Measurements from ENCODE around the gene ASAP3. TPM values are rescaled to one million over a fixed set of nuclear protein-coding genes. Genes with fewer than 3 reads are reported as not detected.

Gene ASAP3
- total and polyA plus RNA-seq, 2 donors (not counting 3 experiments of a cell fraction or from before 2014, with no cell fraction given): 12.5 to 14.2 TPM

DNA sequence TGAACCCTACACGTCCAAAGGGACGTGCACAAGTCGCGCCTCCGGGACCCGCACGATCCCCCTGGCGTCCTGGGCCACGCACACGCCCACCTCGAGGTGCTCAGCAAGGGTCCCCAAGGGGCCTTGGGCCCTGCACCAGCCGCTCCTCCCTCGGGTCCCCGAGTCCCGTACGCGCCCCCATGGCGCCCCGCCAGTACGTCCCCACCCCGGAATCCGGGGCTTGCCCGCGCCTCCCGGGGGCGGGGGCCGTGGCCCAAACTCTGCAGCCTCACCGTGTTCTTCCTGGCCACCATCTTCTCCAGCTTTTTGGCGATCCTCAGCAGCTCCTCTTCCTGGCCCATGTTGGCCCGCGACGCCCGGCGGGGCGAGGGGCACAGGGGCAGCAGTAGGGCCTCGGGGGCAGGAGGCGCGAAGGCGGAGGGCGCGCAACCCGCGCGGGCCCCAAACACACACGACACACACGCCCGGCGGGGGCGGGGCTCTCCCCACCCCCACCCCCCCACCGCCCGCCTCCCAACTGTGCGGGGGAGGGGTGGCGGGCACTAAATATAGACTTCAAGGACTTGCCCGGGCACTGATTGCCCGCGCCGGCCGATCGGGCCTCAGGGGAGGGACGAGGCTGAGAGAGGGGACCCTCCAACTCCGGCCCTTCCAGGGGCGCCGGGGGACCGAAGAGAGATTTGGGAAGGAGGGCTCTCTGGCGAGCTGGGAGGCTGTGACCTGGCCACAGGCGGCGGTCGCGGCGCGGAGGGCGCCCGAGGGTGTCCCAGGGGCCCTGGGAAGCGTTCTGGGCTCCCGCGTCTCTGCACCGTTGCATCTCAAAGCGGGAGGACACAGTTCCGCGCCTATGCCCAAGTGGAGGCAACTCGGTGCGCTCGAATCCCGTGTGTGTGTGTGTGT is 59.4 kb downstream of the ASAP3 start, which contains the start of gene TCEA3:
TSS of gene TCEA3 (minus strand) at position 456 of the 900 bp plus-strand sequence. CDS start at position 341, 115 bp downstream.
- peak within 1 kb of the TSS; percentile 68 for H2AFZ ChIP-seq (ENCODE audit: low read depth, low read length)
- FAIRE-seq: no peak

DNA sequence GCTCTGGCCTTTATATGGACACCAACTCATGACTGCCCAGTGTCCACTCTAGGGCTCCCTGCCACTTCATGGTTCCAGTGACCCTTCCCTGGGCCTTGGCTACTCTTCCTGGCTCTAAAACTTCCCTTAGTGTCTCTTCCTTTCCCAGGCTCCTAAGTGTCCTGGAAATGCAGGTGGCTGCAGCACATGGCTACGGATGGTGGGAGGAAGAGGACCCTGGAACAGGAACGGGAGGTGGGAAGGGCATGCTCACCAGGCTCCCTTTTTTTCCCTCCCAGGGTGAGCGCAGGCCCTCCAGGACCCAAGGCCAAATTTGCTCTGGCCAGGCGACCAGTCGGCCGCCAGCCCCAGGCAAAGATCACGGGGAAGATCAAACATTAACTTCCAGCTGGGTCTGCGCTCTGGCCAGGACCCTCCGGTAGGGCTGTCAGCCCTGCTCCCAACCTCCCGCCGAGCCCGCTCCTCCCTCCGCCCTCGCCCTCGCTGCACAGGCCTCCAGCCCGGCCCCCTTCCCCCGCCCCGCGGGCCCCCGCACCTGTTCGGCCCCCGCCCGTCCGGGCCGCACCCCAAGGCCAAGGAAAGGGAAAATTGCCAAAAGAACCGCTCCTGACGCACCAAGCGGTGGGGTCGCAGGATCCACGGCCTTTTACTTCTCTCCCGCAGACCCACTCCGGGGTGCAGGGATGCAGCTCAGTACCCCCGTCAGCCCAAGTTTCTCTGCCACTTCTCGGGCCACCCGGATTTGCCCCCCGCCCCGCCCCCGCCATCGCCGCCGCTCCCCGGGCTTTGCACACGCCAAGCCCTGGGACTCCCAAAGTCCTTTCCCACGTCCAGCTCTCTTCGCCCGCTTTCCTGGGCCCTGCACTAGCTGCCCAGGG is 60.3 kb downstream of the ASAP3 start:
- no peaks in the 10 kb centered on the region for H3K9me3 ChIP-seq (replicated peaks; ENCODE audit: control insufficient read depth, insufficient read depth, low read length)
- H3K4me3 ChIP-seq (replicated peaks in 1 of 3; ENCODE audit: insufficient read depth in 1 of 3, low read depth in 1 of 3, low read length in 3 of 3): peak overlapping the region in 2 of 3 experiments; percentile 30 to 33
- FAIRE-seq (no peak), DNase-seq (ENCODE audit: low read depth, low spot score) (no peak)
- intact Hi-C loops (cut with micrococcal nuclease) (no loop called here), dilution Hi-C loops (cut with MboI; ENCODE audit: extremely low pct_ligation_motif_present, low sequenced_read_pairs) (no loop called here)
- POLR2A ChIA-PET: interaction anchor here (0.5 kb wide), 1 partner anchor 61 kb away, joined by 7 read pairs; no protein-coding TSS in a partner anchor
- peaks cover 12% of the 10 kb centered on the region for H3K4me1 ChIP-seq (ENCODE audit: control insufficient read depth, extremely low read depth, insufficient read depth, low read length)
- H3K27me3 ChIP-seq (ENCODE audit: control insufficient read depth in 2 of 2, insufficient read depth in 2 of 2, low read length in 2 of 2): peaks cover 0 to 10% of the 10 kb centered on the region in 2 experiments
- no peaks in the 10 kb centered on the region for H3K36me3 ChIP-seq (ENCODE audit: control insufficient read depth in 2 of 2, extremely low read depth in 1 of 2, insufficient read depth in 2 of 2, low read length in 2 of 2)
- TF ChIP-seq POLR2A (IDR thresholded peaks at IDR 0.05; ENCODE audit: low read depth, low read length): no peak
- TF ChIP-seq GATA2 (IDR thresholded peaks at IDR 0.05; ENCODE audit: insufficient read depth, insufficient read length, low read depth, low read length): no peak
- TF ChIP-seq, protein P1, sequence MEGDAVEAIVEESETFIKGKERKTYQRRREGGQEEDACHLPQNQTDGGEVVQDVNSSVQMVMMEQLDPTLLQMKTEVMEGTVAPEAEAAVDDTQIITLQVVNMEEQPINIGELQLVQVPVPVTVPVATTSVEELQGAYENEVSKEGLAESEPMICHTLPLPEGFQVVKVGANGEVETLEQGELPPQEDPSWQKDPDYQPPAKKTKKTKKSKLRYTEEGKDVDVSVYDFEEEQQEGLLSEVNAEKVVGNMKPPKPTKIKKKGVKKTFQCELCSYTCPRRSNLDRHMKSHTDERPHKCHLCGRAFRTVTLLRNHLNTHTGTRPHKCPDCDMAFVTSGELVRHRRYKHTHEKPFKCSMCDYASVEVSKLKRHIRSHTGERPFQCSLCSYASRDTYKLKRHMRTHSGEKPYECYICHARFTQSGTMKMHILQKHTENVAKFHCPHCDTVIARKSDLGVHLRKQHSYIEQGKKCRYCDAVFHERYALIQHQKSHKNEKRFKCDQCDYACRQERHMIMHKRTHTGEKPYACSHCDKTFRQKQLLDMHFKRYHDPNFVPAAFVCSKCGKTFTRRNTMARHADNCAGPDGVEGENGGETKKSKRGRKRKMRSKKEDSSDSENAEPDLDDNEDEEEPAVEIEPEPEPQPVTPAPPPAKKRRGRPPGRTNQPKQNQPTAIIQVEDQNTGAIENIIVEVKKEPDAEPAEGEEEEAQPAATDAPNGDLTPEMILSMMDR (IDR thresholded peaks at IDR 0.05; ENCODE audit: extremely low read depth in 1 of 2, insufficient read depth in 1 of 2, low read depth in 1 of 2, low read length in 2 of 2): no peak
- TF ChIP-seq EZH2 (IDR thresholded peaks at IDR 0.05; ENCODE audit: borderline replicate concordance, low read depth, low read length, severe bottlenecking): no peak
- no peak overlapping the region for H3K9ac ChIP-seq (replicated peaks; ENCODE audit: extremely low read depth, insufficient read depth, low read length)
- H3K27ac ChIP-seq (ENCODE audit: insufficient read depth, low read depth, low read length): no peak overlapping the region
- BruUV-seq (replicated peaks): no TSS peak
- no peaks in the 10 kb centered on the region for H4K20me1 ChIP-seq (replicated peaks; ENCODE audit: control insufficient read depth, extremely low read depth, insufficient read depth, low read length)
- no peaks in the 10 kb centered on the region for H3K79me2 ChIP-seq (ENCODE audit: control insufficient read depth, insufficient read depth, low read length)
- no peaks in the 10 kb centered on the region for H3K9me1 ChIP-seq (replicated peaks; ENCODE audit: control insufficient read depth, extremely low read depth, insufficient read depth, low read length)
- peak overlapping the region; percentile 68 for H2AFZ ChIP-seq (ENCODE audit: low read depth, low read length)
- CTCF ChIA-PET: interaction anchor here (0.7 to 2.1 kb wide), 3 partner anchors 10 to 51 kb away, joined by 3 to 5 read pairs (median 3); no protein-coding TSS in a partner anchor
- peak overlapping the region; percentile 20 for H3K4me2 ChIP-seq (ENCODE audit: insufficient read depth, low read length)

More for the DNA sequence above, 59.4 kb downstream of the ASAP3 start, which contains the start of gene TCEA3:
- intact Hi-C loops (cut with micrococcal nuclease) (no loop called here), dilution Hi-C loops (cut with MboI; ENCODE audit: extremely low pct_ligation_motif_present, low sequenced_read_pairs) (no loop called here)
- no peak within 1 kb of the TSS for H3K9ac ChIP-seq (replicated peaks; ENCODE audit: extremely low read depth, insufficient read depth, low read length)
- CTCF ChIA-PET: interaction anchor here (0.7 to 2.0 kb wide), 4 partner anchors 9 to 72 kb away, joined by 3 to 8 read pairs (median 4); no protein-coding TSS in a partner anchor
- H3K9me3 ChIP-seq (replicated peaks; ENCODE audit: control insufficient read depth, insufficient read depth, low read length): no peaks in the 10 kb centered on the region
- BruUV-seq (replicated peaks): no TSS peak
- peaks cover 12% of the 10 kb centered on the region for H3K4me1 ChIP-seq (ENCODE audit: control insufficient read depth, extremely low read depth, insufficient read depth, low read length)
- H3K27me3 ChIP-seq (ENCODE audit: control insufficient read depth in 2 of 2, insufficient read depth in 2 of 2, low read length in 2 of 2): peaks cover 0 to 10% of the 10 kb centered on the region in 2 experiments
- no peak within 1 kb of the TSS for H3K27ac ChIP-seq (ENCODE audit: insufficient read depth, low read depth, low read length)
- no peaks in the 10 kb centered on the region for H3K36me3 ChIP-seq (ENCODE audit: control insufficient read depth in 2 of 2, extremely low read depth in 1 of 2, insufficient read depth in 2 of 2, low read length in 2 of 2)
- TF ChIP-seq POLR2AphosphoS5 (IDR thresholded peaks at IDR 0.05; ENCODE audit: insufficient read depth, low read depth, low read length): no peak
- peak; percentile 82 for TF ChIP-seq EZH2 (IDR thresholded peaks at IDR 0.05; ENCODE audit: borderline replicate concordance, low read depth, low read length, severe bottlenecking)
- TF ChIP-seq JUN (IDR thresholded peaks at IDR 0.05; ENCODE audit: borderline replicate concordance, insufficient read depth, insufficient read length, low read depth): no peak
- H3K9me1 ChIP-seq (replicated peaks; ENCODE audit: control insufficient read depth, extremely low read depth, insufficient read depth, low read length): no peaks in the 10 kb centered on the region
- H3K79me2 ChIP-seq (ENCODE audit: control insufficient read depth, insufficient read depth, low read length): no peaks in the 10 kb centered on the region
- H3K4me3 ChIP-seq (replicated peaks in 1 of 3; ENCODE audit: insufficient read depth in 1 of 3, low read depth in 1 of 3, low read length in 3 of 3): peak within 1 kb of the TSS in 2 of 3 experiments; percentile 30 to 33
- H3K4me2 ChIP-seq (ENCODE audit: insufficient read depth, low read length): peak within 1 kb of the TSS; percentile 20
- POLR2A ChIA-PET: interaction anchor here (0.5 to 1.1 kb wide), 3 partner anchors 10 to 60 kb away, joined by 3 to 7 read pairs (median 4); no protein-coding TSS in a partner anchor
- no peaks in the 10 kb centered on the region for H4K20me1 ChIP-seq (replicated peaks; ENCODE audit: control insufficient read depth, extremely low read depth, insufficient read depth, low read length)
- no peak for DNase-seq (ENCODE audit: low read depth, low spot score)

Measured in endothelial cell of umbilical vein (primary cell).